HG03521 (cell line): ENCODE measurements around the gene UGT8.

ENCODE experiments used
- ATAC-seq: cut with Tn5 transposase; IDR thresholded peaks from one replicate; pipeline ENCODE4 v1.9.1; 2021; ENCODE audit warnings: mild to moderate bottlenecking, moderate library complexity; ENCODE audit not compliant: unreplicated experiment

UGT8 gene

GRCh38 chr4:114677346-114677979 is 78.9 kb downstream of the UGT8 start:
- ATAC-seq: no peak

GRCh38 chr4:114684462-114684861 is 85.9 kb downstream of the UGT8 start:
- no peak for ATAC-seq

- no peak for ATAC-seq
Measured at GRCh38 chr4:114688059-114688458, 89.5 kb downstream of the UGT8 start.

GRCh38 chr4:114690571-114690970 is 92.0 kb downstream of the UGT8 start:
- ATAC-seq: no peak

- ATAC-seq: peak; percentile 85
Measured at GRCh38 chr4:114691865-114692264, 93.3 kb downstream of the UGT8 start.

GRCh38 chr4:114692958-114693357 is 94.4 kb downstream of the UGT8 start:
- ATAC-seq: no peak

GRCh38 chr4:114694770-114695169 is 96.2 kb downstream of the UGT8 start:
- ATAC-seq: no peak

- ATAC-seq: no peak
Measured at GRCh38 chr4:114698231-114698630, 99.6 kb downstream of the UGT8 start.

GRCh38 chr4:114701491-114701890 is 102.9 kb downstream of the UGT8 start:
- ATAC-seq: no peak

GRCh38 chr4:114717432-114717831 is 118.8 kb downstream of the UGT8 start:
- no peak for ATAC-seq

- ATAC-seq: no peak
Measured at GRCh38 chr4:114725066-114725465, 126.5 kb downstream of the UGT8 start.

- no peak for ATAC-seq
Measured at GRCh38 chr4:114727461-114727860, 128.9 kb downstream of the UGT8 start.
